HepG2 (cell line): ENCODE data around the gene ESYT1. TPM values are rescaled to one million over a fixed set of nuclear protein-coding genes. Genes with fewer than 3 reads are reported as not detected.

Source experiments
- BRF2 ChIP-seq: sonication (generic); formaldehyde crosslinking; IDR thresholded peaks from 2 replicates; pipeline ENCODE4 v1.8.1; 2022; ENCODE audit warnings: mild to moderate bottlenecking, missing genetic modification reagents
- FOXM1 ChIP-seq: sonication (generic); formaldehyde crosslinking; IDR thresholded peaks from 2 replicates; pipeline ENCODE4 v1.5.0; 2020; ENCODE audit warnings: missing genetic modification reagents
- JDP2 ChIP-seq: sonication (generic); formaldehyde crosslinking; IDR thresholded peaks from 2 replicates; pipeline ENCODE4 v1.8.1; 2022; ENCODE audit warnings: missing genetic modification reagents, borderline replicate concordance
- KDM5A ChIP-seq: fragments of 200-600 bp; sonication (generic); IDR thresholded peaks from 2 replicates; pipeline ENCODE4 v1.7.0; 2018; ENCODE audit warnings: antibody characterized with exemption, mild to moderate bottlenecking, low read length, borderline replicate concordance
- KMT2A ChIP-seq: sonication (generic); formaldehyde crosslinking; IDR thresholded peaks from 2 replicates; pipeline ENCODE4 v1.4.0; 2020; ENCODE audit warnings: missing genetic modification reagents
- MBD4 ChIP-seq: IDR thresholded peaks from 2 replicates; pipeline ENCODE4 v1.6.1; 2012; ENCODE audit warnings: low read length, inconsistent platforms, borderline replicate concordance
- MED1 ChIP-seq: sonication (generic); formaldehyde crosslinking; IDR thresholded peaks from 2 replicates; pipeline ENCODE4 v1.4.0; 2020; ENCODE audit warnings: missing genetic modification reagents
- MXI1 ChIP-seq: IDR thresholded peaks from 3 replicates; pipeline ENCODE4 v1.6.1; 2012; ENCODE audit warnings: low read depth, low read length, inconsistent platforms, borderline replicate concordance
- PHF5A ChIP-seq: IDR thresholded peaks from one replicate; pipeline ENCODE4 v1.6.1; 2018; ENCODE audit warnings: low read depth, missing genetic modification reagents; ENCODE audit not compliant: unreplicated experiment
- POLR2G ChIP-seq: fragments of 200-400 bp; formaldehyde crosslinking; IDR thresholded peaks from 2 replicates; pipeline ENCODE4 v1.6.1; 2018; ENCODE audit warnings: mild to moderate bottlenecking, low read depth, low read length, moderate library complexity
- PRDM10 ChIP-seq: sonication (generic); formaldehyde crosslinking; IDR thresholded peaks from 2 replicates; pipeline ENCODE4 v1.4.0; 2020; ENCODE audit warnings: low read depth, missing genetic modification reagents
- RNF2 ChIP-seq: fragments of 450-650 bp; conservative IDR thresholded peaks from 2 replicates; pipeline ENCODE4 v1.6.1; 2016; ENCODE audit warnings: low read depth
- SIX4 ChIP-seq: sonication (generic); formaldehyde crosslinking; IDR thresholded peaks from 2 replicates; pipeline ENCODE4 v1.4.0; 2020; ENCODE audit warnings: missing genetic modification reagents
- SMARCC2 ChIP-seq: fragments of 450-650 bp; IDR thresholded peaks from 2 replicates; pipeline ENCODE4 v1.6.1; 2017; ENCODE audit warnings: antibody characterized with exemption, mild to moderate bottlenecking
- ZFP37 ChIP-seq: sonication (generic); formaldehyde crosslinking; IDR thresholded peaks from 2 replicates; pipeline ENCODE4 v1.4.0; 2020; ENCODE audit warnings: missing genetic modification reagents, borderline replicate concordance
- ZGPAT ChIP-seq: IDR thresholded peaks from 2 replicates; pipeline ENCODE4 v1.6.1; 2016; ENCODE audit warnings: mild to moderate bottlenecking
- ZNF296 ChIP-seq: sonication (generic); formaldehyde crosslinking; conservative IDR thresholded peaks from 2 replicates; pipeline ENCODE4 v1.5.0; 2020; ENCODE audit warnings: mild to moderate bottlenecking, missing genetic modification reagents
- ZNF569 ChIP-seq: sonication (generic); formaldehyde crosslinking; IDR thresholded peaks from 2 replicates; pipeline ENCODE4 v1.5.0; 2020; ENCODE audit warnings: mild to moderate bottlenecking, missing genetic modification reagents, moderate library complexity, borderline replicate concordance
- ZNF570 ChIP-seq: sonication (generic); formaldehyde crosslinking; IDR thresholded peaks from 2 replicates; pipeline ENCODE4 v1.4.0; 2020; ENCODE audit warnings: mild to moderate bottlenecking, missing genetic modification reagents, borderline replicate concordance
- ZNF614 ChIP-seq: IDR thresholded peaks from 2 replicates; pipeline ENCODE4 v1.6.1; 2018; ENCODE audit warnings: missing biosample characterization, missing genetic modification reagents, inconsistent platforms, borderline replicate concordance
- ZNF639 ChIP-seq: conservative IDR thresholded peaks from 2 replicates; pipeline ENCODE4 v1.6.1; 2018; ENCODE audit warnings: missing genetic modification reagents
- ZNF75D ChIP-seq: sonication (generic); formaldehyde crosslinking; IDR thresholded peaks from 2 replicates; pipeline ENCODE4 v1.8.1; 2023; ENCODE audit warnings: missing genetic modification reagents, mild to moderate bottlenecking, borderline replicate concordance
- polyA plus RNA-seq, 8 experiments: library from polyadenylated mRNA; depleted of rRNA in 3 of 8; stranded (reverse) in 7 of 8; unstranded in 1 of 8; fragments of >200 nt; fragmentation: Illumina TruSeq in 4 of 8; extraction: Trizol in 4 of 8; gene quantifications; 2 replicates each; pipeline versions ENCODE4 v1.2.1 to v1.2.3, GENCODE V29; 2011 to 2016; ENCODE audit warnings: low read depth in 4 of 8, missing spikeins in 1 of 8, mixed read lengths in 1 of 8; ENCODE audit not compliant: insufficient read depth in 1 of 8
- total RNA-seq, 5 experiments: library from RNA; depleted of rRNA; stranded (reverse); fragments of >200 nt; fragmentation: Illumina TruSeq; extraction: Trizol; gene quantifications; 2 replicates each; pipeline ENCODE4 v1.2.3, GENCODE V29; 2016; ENCODE audit warnings: low read depth in 1 of 5

Gene ESYT1
- total and polyA plus RNA-seq, 2 of the 13 experiments (the other 11 are each of a cell fraction or from before 2014, with no cell fraction given), result 66.9 to 71.0 TPM

GRCh38 chr12:56081393-56082347 lies 46.4 kb upstream of the ESYT1 start (continued):
- peak; percentile 90; the same call in 1 of the 2 replicates for TF ChIP-seq ZNF639 (CRISPR knock-in tag)
- TF ChIP-seq ZNF614 (CRISPR knock-in tag), result peak; percentile 98
- TF ChIP-seq PRDM10 (CRISPR knock-in tag), result peak; percentile 93
- no peak for TF ChIP-seq FOXM1
- no peak for TF ChIP-seq ZNF296 (CRISPR knock-in tag)
- TF ChIP-seq MBD4, result peak; percentile 92; the same call in 1 of the 2 replicates
- TF ChIP-seq SIX4, result peak; percentile 83
- 0 out of 2 replicates have a peak, but pooled peaks have one; percentile 25 for TF ChIP-seq ZFP37 (CRISPR knock-in tag)
- TF ChIP-seq MXI1, result peak; percentile 84; the same call in 1 of the 3 replicates
- TF ChIP-seq ZNF570 (CRISPR knock-in tag), result no peak
- peak; percentile 87; the same call in 1 of the 2 replicates for TF ChIP-seq JDP2
- TF ChIP-seq ZNF569 (CRISPR knock-in tag), result no peak
- TF ChIP-seq PHF5A (CRISPR knock-in tag), result peak; percentile 99
- TF ChIP-seq KMT2A, result peak; percentile 17; the same call in 1 of the 2 replicates
- TF ChIP-seq SMARCC2, result no peak
- TF ChIP-seq POLR2G, result peak; percentile 77
- TF ChIP-seq ZGPAT (CRISPR knock-in tag), result peak; percentile 98
- peak; percentile 25; the same call in 1 of the 2 replicates for TF ChIP-seq KDM5A
- TF ChIP-seq RNF2, result 0 out of 2 replicates have a peak, but pooled peaks have one; percentile 17
- peak; percentile 99 for TF ChIP-seq MED1 (CRISPR knock-in tag)
- TF ChIP-seq ZNF75D (CRISPR knock-in tag), result no peak
- no peak; the same call in 1 of the 2 replicates for TF ChIP-seq BRF2 (CRISPR knock-in tag)
